Measurements from ENCODE around the gene TCP1. TPM values are rescaled to one million over a fixed set of nuclear protein-coding genes. Genes with fewer than 3 reads are reported as not detected.

Gene TCP1
- total and polyA plus RNA-seq, 9 of the 15 experiments (the other 6 are each of a cell fraction or from before 2014, with no cell fraction given) = 331 to 801 (median 645) TPM

GRCh38 chr6:159789377-159790148 is at the start of gene TCP1 (continued):
- TF ChIP-seq, protein P1, sequence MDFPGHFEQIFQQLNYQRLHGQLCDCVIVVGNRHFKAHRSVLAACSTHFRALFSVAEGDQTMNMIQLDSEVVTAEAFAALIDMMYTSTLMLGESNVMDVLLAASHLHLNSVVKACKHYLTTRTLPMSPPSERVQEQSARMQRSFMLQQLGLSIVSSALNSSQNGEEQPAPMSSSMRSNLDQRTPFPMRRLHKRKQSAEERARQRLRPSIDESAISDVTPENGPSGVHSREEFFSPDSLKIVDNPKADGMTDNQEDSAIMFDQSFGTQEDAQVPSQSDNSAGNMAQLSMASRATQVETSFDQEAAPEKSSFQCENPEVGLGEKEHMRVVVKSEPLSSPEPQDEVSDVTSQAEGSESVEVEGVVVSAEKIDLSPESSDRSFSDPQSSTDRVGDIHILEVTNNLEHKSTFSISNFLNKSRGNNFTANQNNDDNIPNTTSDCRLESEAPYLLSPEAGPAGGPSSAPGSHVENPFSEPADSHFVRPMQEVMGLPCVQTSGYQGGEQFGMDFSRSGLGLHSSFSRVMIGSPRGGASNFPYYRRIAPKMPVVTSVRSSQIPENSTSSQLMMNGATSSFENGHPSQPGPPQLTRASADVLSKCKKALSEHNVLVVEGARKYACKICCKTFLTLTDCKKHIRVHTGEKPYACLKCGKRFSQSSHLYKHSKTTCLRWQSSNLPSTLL (IDR thresholded peaks at IDR 0.05) = no peak
- no peak for TF ChIP-seq ZNF79 (CRISPR knock-in tag; IDR thresholded peaks at IDR 0.05; ENCODE audit: low read depth)
- no peak for TF ChIP-seq ZNF592 (IDR thresholded peaks at IDR 0.05)
- no peak for TF ChIP-seq ZNF280B (CRISPR knock-in tag; IDR thresholded peaks at IDR 0.05)
- TF ChIP-seq SAFB2 (IDR thresholded peaks at IDR 0.05; ENCODE audit: borderline replicate concordance, low read depth, low read length, severe bottlenecking) = no peak
- TF ChIP-seq ZNF551 (CRISPR knock-in tag; IDR thresholded peaks at IDR 0.05) = no peak
- no peak for TF ChIP-seq KLF16 (IDR thresholded peaks at IDR 0.05)
- TF ChIP-seq ZNF512 (tag; IDR thresholded peaks at IDR 0.05) = no peak
- TF ChIP-seq GABPB1 (CRISPR knock-in tag; IDR thresholded peaks at IDR 0.05) = peak; percentile 81; the same call in 1 of the 2 replicates
- peak; percentile 97 for TF ChIP-seq E2F8 (IDR thresholded peaks at IDR 0.05; ENCODE audit: low read depth, partially characterized antibody)
- TF ChIP-seq ZNF668 (CRISPR knock-in tag; IDR thresholded peaks at IDR 0.05) = 0 out of 2 replicates have a peak, but pooled peaks have one; percentile 54
- TF ChIP-seq SUPT5H (IDR thresholded peaks at IDR 0.05) = peak; percentile 98

Measured in K562 (cell line).